Muscle of back (tissue), 11 donors: Measurements from ENCODE around the gene SEMA5A. TPM values are rescaled to one million over a fixed set of nuclear protein-coding genes. Genes with fewer than 3 reads are reported as not detected.
A peak's percentile ranks its signal among the peaks of the same experiment; 100 is the strongest.

Experiments
- DNase-seq, 3 donors: peaks; one replicate each; pipeline versions ENCODE4 v3.0.0 to v3.0.0-alpha.2; 2013
- polyA plus RNA-seq, 10 donors: library from polyadenylated mRNA; unstranded; fragments of 120-200 nt; gene quantifications; one replicate each; pipeline ENCODE4 v1.2.1, GENCODE V29; 2013; ENCODE audit not compliant: insufficient read length in 10 of 10

The SEMA5A gene
- polyA plus RNA-seq, 10 donors, result 27.6 to 43.9 (median 34.1) TPM

- no peak for DNase-seq
Measured at GRCh38 chr5:9551567-9552537, 6.0 kb upstream of the SEMA5A start.

- DNase-seq, result no peak
Measured at GRCh38 chr5:9549941-9550340, 4.1 kb upstream of the SEMA5A start.

GRCh38 chr5:9547122-9547947, 1.5 kb upstream of the SEMA5A start:
- peak; percentile 60 to 84 (median 82) for DNase-seq

GRCh38 chr5:9545136-9545991, 511 bp downstream of the SEMA5A start:
- peak in 2 of 3 donors; percentile 25 to 62 for DNase-seq

GRCh38 chr5:9544502-9545135, 1.3 kb downstream of the SEMA5A start:
- DNase-seq, result peak; percentile 87 to 96 (median 92)

- peak in 1 of 3 donors; percentile 36 for DNase-seq
Measured at GRCh38 chr5:9544056-9544455, 1.8 kb downstream of the SEMA5A start.

- DNase-seq, result peak in 2 of 3 donors; percentile 56 to 83
Measured at GRCh38 chr5:9543311-9543920, 2.5 kb downstream of the SEMA5A start.

- DNase-seq, result no peak
Measured at GRCh38 chr5:9540791-9541190, 5.1 kb downstream of the SEMA5A start.

GRCh38 chr5:9538504-9538903, 7.4 kb downstream of the SEMA5A start:
- DNase-seq, result no peak

- no peak for DNase-seq
Measured at GRCh38 chr5:9537223-9538141, 8.4 kb downstream of the SEMA5A start.

- DNase-seq, result no peak
Measured at GRCh38 chr5:9536717-9537116, 9.2 kb downstream of the SEMA5A start.

- peak in 1 of 3 donors; percentile 40 for DNase-seq
Measured at GRCh38 chr5:9534881-9535517, 10.9 kb downstream of the SEMA5A start.

- no peak for DNase-seq
Measured at GRCh38 chr5:9533562-9534364, 12.1 kb downstream of the SEMA5A start.

GRCh38 chr5:9533096-9533495, 12.8 kb downstream of the SEMA5A start:
- no peak for DNase-seq

GRCh38 chr5:9529513-9529912, 16.4 kb downstream of the SEMA5A start:
- no peak for DNase-seq

GRCh38 chr5:9529041-9529480, 16.8 kb downstream of the SEMA5A start:
- no peak for DNase-seq

- DNase-seq, result no peak
Measured at GRCh38 chr5:9524941-9525340, 20.9 kb downstream of the SEMA5A start.
